VCaP (cell line): ENCODE data around the gene CITED4.
"Not testable (repeated sequence)": the region's sequence is repeated elsewhere in the genome, so short reads cannot be mapped to it uniquely, and the experiment has no call there.

Experiments
- H3K27ac ChIP-seq: fragments of 450-650 bp; 2 replicates; pipeline ENCODE4 v1.5.1; 2017
- TF ChIP-seq, protein P1 (sequence below): fragments of 450-650 bp; conservative IDR thresholded peaks from 2 replicates; pipeline ENCODE4 v1.5.1; 2017; ENCODE audit warnings: mild to moderate bottlenecking, moderate library complexity

CITED4 gene

DNA sequence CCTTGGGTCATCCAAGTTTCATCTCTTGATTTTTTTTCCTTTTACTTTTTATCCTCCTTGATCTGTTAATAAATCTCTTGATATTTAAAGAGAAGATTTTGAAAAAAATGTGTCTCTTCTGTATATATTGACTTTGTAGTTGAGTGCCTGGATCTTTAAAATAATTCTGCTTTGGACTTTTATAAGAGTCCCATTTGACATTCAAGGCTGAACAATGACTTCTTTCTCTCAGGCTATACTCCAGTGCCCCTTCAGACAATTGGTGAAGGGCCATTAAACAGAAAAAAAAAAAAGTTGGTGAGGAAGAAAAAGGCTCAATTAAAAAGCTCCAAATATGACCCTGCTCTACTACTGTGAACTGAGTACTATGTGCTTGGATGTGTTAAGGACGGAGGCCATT, 40.9 kb upstream of the CITED4 start:
- no peak overlapping the region for H3K27ac ChIP-seq
- TF ChIP-seq, protein P1, sequence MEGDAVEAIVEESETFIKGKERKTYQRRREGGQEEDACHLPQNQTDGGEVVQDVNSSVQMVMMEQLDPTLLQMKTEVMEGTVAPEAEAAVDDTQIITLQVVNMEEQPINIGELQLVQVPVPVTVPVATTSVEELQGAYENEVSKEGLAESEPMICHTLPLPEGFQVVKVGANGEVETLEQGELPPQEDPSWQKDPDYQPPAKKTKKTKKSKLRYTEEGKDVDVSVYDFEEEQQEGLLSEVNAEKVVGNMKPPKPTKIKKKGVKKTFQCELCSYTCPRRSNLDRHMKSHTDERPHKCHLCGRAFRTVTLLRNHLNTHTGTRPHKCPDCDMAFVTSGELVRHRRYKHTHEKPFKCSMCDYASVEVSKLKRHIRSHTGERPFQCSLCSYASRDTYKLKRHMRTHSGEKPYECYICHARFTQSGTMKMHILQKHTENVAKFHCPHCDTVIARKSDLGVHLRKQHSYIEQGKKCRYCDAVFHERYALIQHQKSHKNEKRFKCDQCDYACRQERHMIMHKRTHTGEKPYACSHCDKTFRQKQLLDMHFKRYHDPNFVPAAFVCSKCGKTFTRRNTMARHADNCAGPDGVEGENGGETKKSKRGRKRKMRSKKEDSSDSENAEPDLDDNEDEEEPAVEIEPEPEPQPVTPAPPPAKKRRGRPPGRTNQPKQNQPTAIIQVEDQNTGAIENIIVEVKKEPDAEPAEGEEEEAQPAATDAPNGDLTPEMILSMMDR = no peak

DNA sequence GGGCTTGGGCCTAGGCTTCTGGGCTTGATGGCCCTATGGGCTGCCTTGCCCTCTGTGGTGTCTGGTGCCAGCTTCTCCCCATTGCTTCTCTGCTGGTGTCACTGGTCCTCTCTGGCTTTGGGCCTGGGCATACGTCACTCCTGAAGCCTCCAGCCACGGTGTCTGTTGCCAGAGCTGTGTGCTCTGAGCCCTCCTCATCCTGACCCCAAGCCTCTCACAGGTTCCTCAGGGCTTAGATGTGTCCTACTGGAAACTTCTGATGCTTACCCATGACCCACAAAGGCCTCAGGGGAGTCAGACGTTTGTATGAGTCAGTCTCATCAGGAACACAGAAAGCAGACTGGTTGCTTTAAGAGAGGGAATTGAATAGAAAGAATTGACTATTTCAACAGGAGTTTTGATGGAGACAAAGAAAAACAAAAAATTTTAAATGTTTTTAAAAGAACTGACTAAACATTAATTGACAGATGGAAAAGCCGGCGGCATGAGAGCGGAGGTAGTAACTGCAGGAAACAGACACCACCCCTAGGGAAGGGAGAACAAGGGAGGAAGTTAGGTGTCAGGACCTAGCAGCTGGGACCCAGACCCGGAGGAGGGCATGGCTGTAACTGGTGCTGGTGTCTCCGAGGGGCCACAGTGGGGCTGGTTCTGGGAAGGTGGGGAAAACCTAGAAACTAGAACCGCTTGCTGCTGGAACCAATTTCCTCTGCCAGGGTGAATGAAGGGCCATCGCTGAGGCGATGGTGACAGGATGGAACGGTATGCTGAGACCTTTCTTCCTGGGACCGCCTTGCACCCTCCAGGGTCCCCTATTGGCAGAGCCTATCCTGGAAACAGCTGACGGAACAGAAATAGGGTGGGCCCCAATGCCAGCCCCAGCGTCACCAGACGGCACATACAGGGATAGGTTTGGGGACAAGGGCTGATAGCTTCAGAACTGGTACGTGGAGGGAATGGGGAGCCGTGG, 40.0 kb upstream of the CITED4 start:
- H3K27ac ChIP-seq = no peak overlapping the region

DNA sequence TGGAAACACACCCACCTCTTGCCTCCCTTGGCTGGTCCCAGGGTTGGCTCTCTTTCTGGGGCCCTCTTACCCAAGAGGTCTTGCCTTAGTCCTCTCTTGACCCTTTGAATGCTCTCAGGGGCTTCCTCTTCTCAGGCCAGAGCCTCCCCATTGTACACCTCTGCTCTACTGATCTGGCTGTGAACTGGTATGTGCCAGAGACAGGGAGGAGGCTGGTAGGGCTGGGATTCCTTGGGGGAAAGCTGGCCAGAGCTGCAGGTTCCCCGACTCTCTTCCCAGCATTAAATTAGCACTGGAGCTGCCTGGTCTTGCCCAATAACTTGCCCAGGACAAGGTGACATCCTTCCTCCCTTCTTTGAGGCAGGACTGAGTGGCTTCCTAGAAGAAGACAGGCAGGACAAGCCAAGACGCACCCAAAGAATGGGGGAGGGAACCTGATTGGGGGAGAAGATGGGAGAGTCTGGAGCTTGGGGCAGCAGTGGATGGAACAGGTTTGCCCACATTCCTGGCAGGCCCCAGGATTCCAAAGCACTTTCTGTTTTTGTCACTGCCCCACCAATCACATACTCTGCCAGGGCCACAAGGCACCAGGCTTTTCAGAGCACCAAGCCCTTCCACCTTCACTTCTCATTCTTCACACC, 37.2 kb upstream of the CITED4 start:
- no peak overlapping the region for H3K27ac ChIP-seq

More for the DNA sequence above, 40.0 kb upstream of the CITED4 start:
- TF ChIP-seq, protein P1 = no peak

DNA sequence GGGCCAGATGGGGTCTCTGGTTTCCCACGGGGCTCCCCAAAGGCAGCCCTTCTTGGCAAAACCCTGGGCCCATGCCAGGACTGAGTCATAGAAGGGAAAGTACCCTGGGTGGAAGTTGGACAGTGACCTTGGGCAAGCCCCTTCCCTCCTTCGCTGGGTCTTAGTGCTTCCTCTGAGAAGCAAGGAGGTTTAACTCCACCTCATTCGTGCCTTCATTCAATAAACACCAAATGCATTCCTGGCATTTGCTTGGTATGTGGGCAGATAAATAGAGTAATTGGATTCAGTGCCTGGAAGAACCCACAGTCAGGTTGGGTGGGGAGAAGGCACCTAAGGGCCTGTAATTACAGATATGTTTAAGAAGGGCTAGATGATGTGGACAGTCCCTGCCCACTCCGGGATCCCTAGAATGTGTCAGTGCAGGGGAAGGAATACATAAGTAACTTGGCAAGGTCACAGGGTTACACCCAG, 36.3 kb upstream of the CITED4 start:
- TF ChIP-seq, protein P1 = no peak
- no peak overlapping the region for H3K27ac ChIP-seq

More for the DNA sequence above, 37.2 kb upstream of the CITED4 start:
- TF ChIP-seq, protein P1 = no peak

DNA sequence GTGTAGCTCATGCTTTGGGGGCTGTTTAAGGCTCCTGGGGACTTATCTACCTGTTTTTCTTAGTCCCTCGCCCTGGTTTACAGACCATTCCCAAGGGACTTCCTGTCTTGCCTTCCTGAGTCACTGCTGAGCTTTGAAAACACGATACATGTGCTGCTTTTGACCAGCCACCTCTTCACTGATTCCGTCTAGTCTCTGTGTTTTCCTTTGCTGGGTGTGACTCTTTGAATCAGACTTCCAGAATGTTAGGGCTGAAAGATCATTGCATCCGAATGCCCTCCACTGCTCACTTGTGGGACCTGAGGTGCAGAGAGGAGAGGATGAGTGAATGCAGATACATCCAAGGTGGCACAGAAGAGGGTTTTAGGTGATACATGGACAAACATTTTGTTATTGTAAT, 35.4 kb upstream of the CITED4 start:
- no peak overlapping the region for H3K27ac ChIP-seq
- TF ChIP-seq, protein P1 = no peak

DNA sequence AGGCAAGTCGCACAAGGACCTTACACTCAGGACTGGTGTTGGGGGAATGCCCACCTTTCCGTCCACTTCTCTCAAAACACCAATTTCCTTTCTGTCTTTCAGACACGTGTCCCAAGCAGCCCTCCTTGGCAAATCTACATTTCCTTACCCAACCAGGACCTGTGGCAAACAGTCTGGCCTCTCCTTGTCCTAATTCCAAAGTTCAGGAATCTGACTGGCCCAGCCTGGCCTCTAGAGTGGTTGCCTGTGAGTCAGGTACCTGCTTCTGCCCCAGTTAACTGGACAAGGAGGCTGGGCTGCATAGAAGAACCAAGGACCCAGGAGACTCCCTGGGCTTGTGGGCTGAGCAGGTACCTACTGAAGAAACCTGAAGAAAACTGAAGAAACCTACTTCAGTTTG, 34.3 kb upstream of the CITED4 start:
- H3K27ac ChIP-seq = no peak overlapping the region
- TF ChIP-seq, protein P1 = no peak

DNA sequence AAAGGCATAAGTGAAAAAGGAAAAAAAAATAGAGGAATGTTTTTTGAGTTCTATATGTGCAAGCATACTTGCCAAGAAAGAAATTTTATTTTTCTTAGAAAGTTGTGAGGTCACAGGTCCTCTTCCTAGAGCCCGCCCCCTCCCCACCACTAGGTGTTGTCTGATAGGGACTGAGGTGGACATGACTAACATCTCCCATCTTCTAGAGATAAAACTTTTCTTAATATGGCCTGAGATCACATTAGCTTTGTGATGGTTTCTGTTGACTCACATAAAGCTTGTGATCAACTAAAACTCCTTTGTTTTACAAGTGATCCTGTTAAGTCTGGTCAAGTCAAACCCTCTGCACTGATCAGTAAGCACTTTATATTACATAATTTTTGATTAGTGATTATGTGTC, 33.4 kb upstream of the CITED4 start:
- TF ChIP-seq, protein P1 = no peak

DNA sequence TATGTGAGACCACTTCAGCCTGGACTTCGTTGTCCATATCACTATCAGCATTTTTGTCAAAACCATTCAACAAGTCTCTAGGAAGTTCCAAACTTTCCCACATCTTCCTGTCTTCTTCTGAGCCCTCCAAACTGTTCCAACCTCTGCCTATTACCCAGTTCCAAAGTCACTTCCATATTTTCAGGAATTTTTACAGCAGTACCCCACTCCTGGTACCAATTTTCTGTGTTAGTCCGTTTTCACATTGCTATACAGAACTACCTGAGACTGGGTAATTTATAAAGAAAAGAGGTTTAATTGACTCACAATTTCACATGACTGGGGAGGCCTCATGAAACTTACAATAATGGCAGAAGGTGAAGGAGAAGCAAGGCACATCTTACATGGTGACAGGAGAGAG, 32.7 kb upstream of the CITED4 start:
- H3K27ac ChIP-seq = not testable (repeated sequence)

More for the DNA sequence above, 33.4 kb upstream of the CITED4 start:
- H3K27ac ChIP-seq = no peak overlapping the region
